OCI-LY1 (cell line): Measurements from ENCODE around the gene WNK1.

ENCODE experiments used
- H2AFZ ChIP-seq: fragments of 200-600 bp; sonication (generic), shearing (Covaris generic); 2 replicates; pipeline ENCODE4 v1.6.0; 2014; ENCODE audit warnings: antibody characterized with exemption, mild to moderate bottlenecking, low read length
- H3F3A ChIP-seq: fragments of 200-600 bp; sonication (generic), shearing (Covaris generic); 2 replicates; pipeline ENCODE4 v1.6.0; 2014; ENCODE audit warnings: mild to moderate bottlenecking, antibody characterized with exemption, low read length, moderate library complexity; ENCODE audit not compliant: insufficient read depth
- H3K27ac ChIP-seq: fragments of 200-600 bp; sonication (generic); 2 replicates; pipeline ENCODE4 v1.5.1; 2014; ENCODE audit warnings: low read length, mixed run types, mild to moderate bottlenecking, low read depth; ENCODE audit not compliant: poor library complexity, severe bottlenecking
- H3K27me3 ChIP-seq: fragments of 200-600 bp; sonication (generic); 2 replicates; pipeline ENCODE4 v1.6.0; 2014; ENCODE audit warnings: antibody characterized with exemption, mild to moderate bottlenecking, low read length, moderate library complexity; ENCODE audit not compliant: insufficient read depth
- H3K36me3 ChIP-seq: fragments of 200-600 bp; sonication (generic); 2 replicates; pipeline ENCODE4 v1.6.1; 2014; ENCODE audit warnings: mild to moderate bottlenecking, antibody characterized with exemption, low read length, moderate library complexity, mixed read lengths; ENCODE audit not compliant: insufficient read depth
- H3K4me1 ChIP-seq: fragments of 200-600 bp; sonication (generic); 2 replicates; pipeline ENCODE4 v1.5.1; 2014; ENCODE audit warnings: mild to moderate bottlenecking, low read length, moderate library complexity; ENCODE audit not compliant: insufficient read depth, severe bottlenecking
- H3K4me2 ChIP-seq: fragments of 200-600 bp; sonication (generic), shearing (Covaris generic); 2 replicates; pipeline ENCODE4 v1.6.1; 2014; ENCODE audit warnings: low read length
- H3K4me3 ChIP-seq: fragments of 200-600 bp; sonication (generic); 2 replicates; pipeline ENCODE4 v1.5.1; 2014; ENCODE audit warnings: low read length, low read depth, mild to moderate bottlenecking, mixed read lengths; ENCODE audit not compliant: poor library complexity, severe bottlenecking
- H3K79me2 ChIP-seq: fragments of 200-600 bp; shearing (Covaris generic); 2 replicates; pipeline ENCODE4 v1.6.1; 2016; ENCODE audit warnings: mixed run types, low read length, mixed read lengths; ENCODE audit not compliant: insufficient read depth
- H3K9ac ChIP-seq: fragments of 200-600 bp; sonication (generic), shearing (Covaris generic); 2 replicates; pipeline ENCODE4 v1.6.1; 2014; ENCODE audit warnings: mild to moderate bottlenecking, low read length, mixed read lengths
- H3K9me2 ChIP-seq: fragments of 200-600 bp; sonication (generic), shearing (Covaris generic); 2 replicates; pipeline ENCODE4 v1.6.1; 2014; ENCODE audit warnings: low read depth, mild to moderate bottlenecking, low read length, mixed read lengths
- H3K9me3 ChIP-seq: fragments of 200-600 bp; shearing (Covaris generic); 2 replicates; pipeline ENCODE4 v1.6.1; 2014; ENCODE audit warnings: low read length, mixed read lengths
- H4K20me1 ChIP-seq: fragments of 200-600 bp; sonication (generic), shearing (Covaris generic); 2 replicates; pipeline ENCODE4 v1.6.0; 2016; ENCODE audit warnings: mild to moderate bottlenecking, low read length; ENCODE audit not compliant: insufficient read depth
- EZH2 ChIP-seq: fragments of 200-600 bp; sonication (generic), shearing (Covaris generic); IDR thresholded peaks from 2 replicates; pipeline ENCODE4 v1.8.0; 2017; ENCODE audit warnings: borderline replicate concordance, mixed run types, mild to moderate bottlenecking, antibody characterized with exemption, low read length, moderate library complexity, mixed read lengths
- TF ChIP-seq, protein P1 (sequence below): fragments of 200-600 bp; sonication (generic), shearing (Covaris generic); IDR thresholded peaks from 2 replicates; pipeline ENCODE4 v1.5.1; 2017; ENCODE audit warnings: mild to moderate bottlenecking, antibody characterized with exemption, low read length, moderate library complexity, mixed read lengths

The WNK1 gene

DNA sequence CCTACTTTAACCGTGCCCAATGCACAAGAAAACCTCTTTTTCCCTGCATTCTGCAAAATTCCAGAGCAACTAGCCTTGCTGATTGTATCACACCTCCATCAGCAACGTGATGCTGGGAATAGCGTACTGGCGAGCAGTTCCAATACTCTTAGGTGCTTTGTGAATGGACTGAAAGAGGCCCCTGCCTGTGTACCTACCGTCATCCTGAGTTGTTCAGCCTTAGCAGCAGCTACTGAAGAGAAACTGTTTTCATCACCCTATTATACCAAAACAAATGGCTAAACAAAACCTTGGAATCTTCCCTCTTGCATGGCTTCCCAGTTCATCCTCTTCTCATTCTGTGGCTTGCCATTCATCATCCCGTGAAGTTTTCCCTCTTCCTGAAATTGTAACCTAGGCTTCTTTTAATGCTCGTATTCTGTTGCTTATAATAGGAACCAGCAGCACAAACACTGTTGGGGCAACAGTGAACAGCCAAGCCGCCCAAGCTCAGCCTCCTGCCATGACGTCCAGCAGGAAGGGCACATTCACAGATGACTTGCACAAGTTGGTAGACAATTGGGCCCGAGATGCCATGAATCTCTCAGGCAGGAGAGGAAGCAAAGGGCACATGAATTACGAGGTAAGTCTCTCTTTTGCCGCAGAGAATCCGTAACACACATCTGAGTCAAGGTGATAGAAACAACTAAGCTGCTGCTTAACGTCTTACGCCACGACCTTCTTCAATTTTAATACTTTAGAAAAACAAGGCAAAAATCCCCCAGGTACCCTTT lies 155.2 kb downstream of the WNK1 start:
- Histone ChIP-seq H2AFZ (no peak overlapping the region), H3K36me3 (peaks cover 92% of the 10 kb centered on the region), H3K4me2 (no peak overlapping the region), H3K9ac (no peak overlapping the region), H3K79me2 (no peaks in the 10 kb centered on the region), H3K4me1 (peaks cover 13% of the 10 kb centered on the region), H3K9me3 (no peaks in the 10 kb centered on the region), H3K4me3 (no peak overlapping the region), H3F3A (peaks cover 8% of the 10 kb centered on the region; the same call in 1 of the 2 replicates), H4K20me1 (no peaks in the 10 kb centered on the region), H3K27me3 (no peaks in the 10 kb centered on the region), H3K27ac (no peak overlapping the region), H3K9me2 (no peaks in the 10 kb centered on the region)
- TF ChIP-seq EZH2 = no peak
- TF ChIP-seq, protein P1, sequence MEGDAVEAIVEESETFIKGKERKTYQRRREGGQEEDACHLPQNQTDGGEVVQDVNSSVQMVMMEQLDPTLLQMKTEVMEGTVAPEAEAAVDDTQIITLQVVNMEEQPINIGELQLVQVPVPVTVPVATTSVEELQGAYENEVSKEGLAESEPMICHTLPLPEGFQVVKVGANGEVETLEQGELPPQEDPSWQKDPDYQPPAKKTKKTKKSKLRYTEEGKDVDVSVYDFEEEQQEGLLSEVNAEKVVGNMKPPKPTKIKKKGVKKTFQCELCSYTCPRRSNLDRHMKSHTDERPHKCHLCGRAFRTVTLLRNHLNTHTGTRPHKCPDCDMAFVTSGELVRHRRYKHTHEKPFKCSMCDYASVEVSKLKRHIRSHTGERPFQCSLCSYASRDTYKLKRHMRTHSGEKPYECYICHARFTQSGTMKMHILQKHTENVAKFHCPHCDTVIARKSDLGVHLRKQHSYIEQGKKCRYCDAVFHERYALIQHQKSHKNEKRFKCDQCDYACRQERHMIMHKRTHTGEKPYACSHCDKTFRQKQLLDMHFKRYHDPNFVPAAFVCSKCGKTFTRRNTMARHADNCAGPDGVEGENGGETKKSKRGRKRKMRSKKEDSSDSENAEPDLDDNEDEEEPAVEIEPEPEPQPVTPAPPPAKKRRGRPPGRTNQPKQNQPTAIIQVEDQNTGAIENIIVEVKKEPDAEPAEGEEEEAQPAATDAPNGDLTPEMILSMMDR = no peak

DNA sequence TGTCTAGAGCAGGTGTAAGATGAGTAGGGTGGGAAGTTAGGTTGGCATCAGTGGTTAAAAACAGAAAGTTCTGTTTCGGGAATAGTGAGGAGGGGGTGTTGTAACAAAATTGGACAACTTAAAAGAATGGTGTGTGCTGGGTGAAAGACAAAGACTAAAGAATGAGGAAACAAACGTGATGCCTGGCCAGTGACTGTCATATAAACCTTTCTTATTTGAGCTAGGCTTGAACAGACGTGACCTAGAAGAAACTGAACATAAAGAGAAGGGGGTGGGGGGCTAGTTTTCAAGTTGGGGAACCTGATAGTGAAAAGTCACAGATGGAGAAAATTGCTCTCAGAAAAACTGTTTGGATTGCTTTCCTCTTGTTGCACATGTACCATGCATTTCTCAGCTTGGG lies 157.5 kb downstream of the WNK1 start:
- Histone ChIP-seq H3K27ac (no peak overlapping the region), H3K36me3 (peaks cover 92% of the 10 kb centered on the region), H3K9me3 (no peaks in the 10 kb centered on the region), H3K27me3 (no peaks in the 10 kb centered on the region), H3K79me2 (no peaks in the 10 kb centered on the region), H3K4me1 (peaks cover 17% of the 10 kb centered on the region), H2AFZ (no peak overlapping the region), H4K20me1 (no peaks in the 10 kb centered on the region), H3K4me2 (no peak overlapping the region), H3K9ac (no peak overlapping the region), H3K4me3 (no peak overlapping the region), H3F3A (peaks cover 8% of the 10 kb centered on the region; the same call in 1 of the 2 replicates), H3K9me2 (no peaks in the 10 kb centered on the region)
- TF ChIP-seq EZH2 = no peak
- TF ChIP-seq, protein P1 = no peak

DNA sequence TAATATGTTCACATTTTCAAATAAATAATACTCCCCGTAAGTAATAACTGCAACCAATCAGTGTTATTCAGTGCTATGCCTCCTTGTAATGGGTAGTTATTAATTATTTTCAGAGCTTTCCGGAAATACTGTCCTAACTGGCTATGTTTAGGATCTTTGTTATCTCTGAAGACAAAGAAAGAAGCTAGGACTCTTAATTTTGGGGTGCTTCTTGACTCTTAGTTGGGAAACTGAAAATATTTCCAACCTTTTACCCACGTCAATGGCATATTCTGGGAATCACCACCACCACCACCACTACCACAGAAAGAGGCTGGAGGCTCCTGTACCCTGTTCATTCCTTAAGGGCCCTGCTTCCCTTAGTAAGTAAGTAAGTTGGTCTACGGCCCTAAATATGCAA lies 158.0 kb downstream of the WNK1 start:
- Histone ChIP-seq H3K4me2 (no peak overlapping the region), H3K79me2 (no peaks in the 10 kb centered on the region), H4K20me1 (no peaks in the 10 kb centered on the region), H3K9ac (no peak overlapping the region), H3K27ac (no peak overlapping the region), H3F3A (peaks cover 8% of the 10 kb centered on the region; the same call in 1 of the 2 replicates), H2AFZ (no peak overlapping the region), H3K4me1 (peaks cover 21% of the 10 kb centered on the region), H3K9me2 (no peaks in the 10 kb centered on the region), H3K9me3 (no peaks in the 10 kb centered on the region), H3K36me3 (peaks cover 92% of the 10 kb centered on the region), H3K4me3 (no peak overlapping the region), H3K27me3 (no peaks in the 10 kb centered on the region)
- TF ChIP-seq EZH2 = no peak
- TF ChIP-seq, protein P1 = no peak
